Measurements from ENCODE around the gene SERPINB6.
"Not testable (repeated sequence)": the region's sequence is repeated elsewhere in the genome, so short reads cannot be mapped to it uniquely, and the experiment has no call there.

SERPINB6 gene

GRCh38 chr6:2971420-2972218 is at the start of gene SERPINB6:
TSS of gene SERPINB6 (minus strand) at chr6:2971567. CDS start at chr6:2959332, 12,235 bp downstream.
- ATAC-seq, result peak; percentile 47 to 50

- ATAC-seq, result no peak
Observed at GRCh38 chr6:3019749-3020320, 48.5 kb upstream of the SERPINB6 start.

DNA sequence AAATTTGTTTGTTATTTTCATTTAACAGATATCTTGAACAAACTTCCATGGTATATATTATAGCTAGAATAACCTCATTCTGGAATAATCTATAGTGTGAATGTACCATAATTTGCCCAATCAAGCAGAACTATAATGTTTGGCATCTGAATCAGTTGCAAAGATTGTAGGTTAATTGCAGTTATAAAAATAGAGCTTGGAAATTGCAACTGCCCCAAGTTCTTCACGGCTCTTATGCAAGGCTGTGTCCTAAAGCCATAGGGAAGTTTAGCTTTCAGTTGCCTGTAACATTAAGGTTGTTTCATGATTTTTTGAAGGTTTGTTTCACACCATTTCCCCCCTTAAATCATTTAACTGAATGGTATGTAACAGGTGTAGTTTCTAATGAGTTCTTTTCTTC is 47.7 kb upstream of the SERPINB6 start:
- ATAC-seq, result no peak

DNA sequence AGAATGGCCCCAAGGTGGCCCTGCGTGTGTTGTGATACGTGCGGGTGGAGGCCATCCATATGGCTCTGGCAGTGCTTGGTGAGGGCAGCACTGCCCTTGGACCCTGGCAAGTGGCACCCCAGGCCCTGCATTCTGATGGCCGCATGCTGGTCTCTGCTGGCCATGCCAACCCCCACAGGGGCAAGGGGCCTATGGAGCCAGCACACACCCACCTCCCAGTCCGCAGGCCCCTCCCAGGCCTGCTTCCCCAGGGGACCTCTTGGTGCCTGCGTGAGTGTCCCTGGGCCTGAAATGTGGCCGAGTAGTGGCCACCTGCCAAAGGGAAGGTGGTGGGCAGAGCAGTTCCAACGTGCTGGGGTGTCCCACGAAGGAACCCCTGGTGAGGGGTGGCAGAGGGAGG is 45.9 kb upstream of the SERPINB6 start:
- ATAC-seq, result no peak

GRCh38 chr6:3016473-3017280 is 45.3 kb upstream of the SERPINB6 start:
- ATAC-seq, result no peak

DNA sequence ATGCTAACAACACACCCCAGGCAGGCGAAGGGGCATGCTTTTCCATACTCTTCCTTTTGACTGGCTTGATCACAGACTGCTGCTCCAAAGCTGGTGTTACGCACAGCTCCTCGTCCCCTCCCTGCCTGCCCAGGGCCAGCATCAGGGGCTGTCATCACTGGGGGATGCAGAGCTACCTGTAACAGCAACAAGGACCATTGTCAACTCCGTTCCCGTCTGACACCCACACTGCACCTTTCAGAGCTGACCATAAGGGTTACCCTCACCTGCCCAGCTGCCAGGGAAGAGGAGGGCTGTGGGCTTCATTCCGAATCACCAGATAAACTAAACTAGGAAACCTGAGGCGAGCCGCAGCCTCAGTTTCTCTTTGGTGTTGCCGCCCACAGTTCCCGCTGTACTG is 43.8 kb upstream of the SERPINB6 start:
- no peak for ATAC-seq

GRCh38 chr6:3014675-3015066 is 43.3 kb upstream of the SERPINB6 start:
- ATAC-seq, result no peak

GRCh38 chr6:3013901-3014674 is 42.7 kb upstream of the SERPINB6 start:
- ATAC-seq, result no peak

- no peak for ATAC-seq
Observed at GRCh38 chr6:3013486-3013885, 42.1 kb upstream of the SERPINB6 start.

GRCh38 chr6:3011592-3011991 is 40.2 kb upstream of the SERPINB6 start:
- ATAC-seq, result no peak

DNA sequence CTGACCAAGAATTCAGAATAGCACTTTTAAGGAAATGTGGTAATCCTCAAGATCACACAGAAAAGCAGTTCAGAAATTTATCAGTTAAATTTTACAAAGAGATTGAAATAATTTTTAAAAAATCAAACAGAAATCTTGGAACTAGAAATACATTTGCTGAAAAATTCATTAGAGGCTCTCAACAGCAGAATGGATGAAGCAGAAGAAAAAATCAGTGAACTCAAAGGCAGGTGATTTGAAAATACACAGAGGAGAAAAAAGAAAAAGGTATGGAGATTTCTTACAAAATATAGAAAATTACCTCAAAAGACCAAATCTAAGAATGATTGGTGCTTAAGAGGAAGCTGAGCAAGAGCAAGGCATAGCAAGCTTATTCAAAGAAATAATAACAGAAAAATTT is 39.8 kb upstream of the SERPINB6 start:
- ATAC-seq, result no peak

GRCh38 chr6:3009930-3010329 is 38.6 kb upstream of the SERPINB6 start:
- no peak for ATAC-seq

DNA sequence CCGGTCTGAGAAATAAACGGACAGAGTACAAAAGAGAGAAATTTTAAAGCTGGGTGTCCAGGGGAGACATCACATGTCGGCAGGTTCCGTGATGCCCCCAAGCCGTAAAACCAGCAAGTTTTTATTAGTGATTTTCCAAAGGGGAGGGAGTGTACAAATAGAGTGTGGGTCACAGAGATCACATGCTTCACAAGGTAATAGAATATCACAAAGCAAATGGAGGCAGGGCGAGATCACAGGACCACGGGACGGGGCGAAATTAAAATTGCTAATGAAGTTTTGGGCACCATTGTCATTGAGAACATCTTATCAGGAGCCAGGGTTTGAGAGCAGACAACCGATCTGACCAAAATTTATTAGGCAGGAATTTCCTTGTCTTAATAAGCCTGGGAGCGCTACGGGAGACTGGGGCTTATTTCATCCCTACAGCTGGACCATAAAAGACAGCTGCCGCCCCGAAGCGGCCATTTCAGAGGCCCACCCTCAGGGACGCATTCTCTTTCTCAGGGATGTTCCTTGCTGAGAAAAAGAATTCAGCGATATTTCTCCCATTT is 37.4 kb upstream of the SERPINB6 start:
- ATAC-seq, result not testable (repeated sequence)

DNA sequence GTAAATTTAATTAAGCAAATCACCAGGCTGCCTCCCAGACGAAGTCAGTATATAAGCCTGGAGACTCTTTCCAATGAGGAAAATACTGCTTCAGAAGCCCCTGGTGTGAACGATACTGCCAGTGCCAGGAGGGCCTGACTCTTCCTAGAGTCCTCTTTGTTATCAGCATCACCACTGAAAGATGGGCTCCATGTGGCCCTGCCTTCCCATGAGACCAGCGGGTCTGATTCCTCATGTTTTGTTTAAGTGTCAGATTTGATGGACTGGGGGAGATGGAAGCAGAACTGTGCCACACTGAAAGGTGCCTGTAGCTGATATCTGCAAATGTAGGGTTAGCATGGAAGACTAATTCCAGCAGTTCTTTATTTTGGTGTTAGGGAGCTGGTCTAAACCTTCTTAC is 36.2 kb upstream of the SERPINB6 start:
- no peak for ATAC-seq

DNA sequence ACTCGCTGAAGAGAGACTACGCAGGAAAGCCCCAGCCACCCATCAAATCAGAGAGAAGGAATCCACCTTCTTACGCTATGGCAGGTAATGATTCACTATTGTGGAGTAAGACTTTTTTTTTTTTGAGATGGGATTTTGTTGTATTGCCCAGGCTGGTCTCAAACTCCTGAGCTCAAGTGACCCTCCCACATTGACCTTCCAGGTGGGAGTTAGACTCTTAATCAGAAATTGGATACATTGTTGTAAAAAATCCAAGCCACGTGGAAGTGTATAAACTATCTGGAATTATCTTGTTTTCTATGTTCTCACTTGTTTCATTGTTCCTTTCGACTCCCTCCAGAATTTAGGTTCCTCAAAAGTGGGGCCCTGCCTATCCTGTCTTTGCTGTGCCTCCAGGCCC is 35.1 kb upstream of the SERPINB6 start:
- no peak for ATAC-seq

GRCh38 chr6:3005874-3006273 is 34.5 kb upstream of the SERPINB6 start:
- no peak for ATAC-seq

GRCh38 chr6:3005077-3005476 is 33.7 kb upstream of the SERPINB6 start:
- ATAC-seq, result no peak

DNA sequence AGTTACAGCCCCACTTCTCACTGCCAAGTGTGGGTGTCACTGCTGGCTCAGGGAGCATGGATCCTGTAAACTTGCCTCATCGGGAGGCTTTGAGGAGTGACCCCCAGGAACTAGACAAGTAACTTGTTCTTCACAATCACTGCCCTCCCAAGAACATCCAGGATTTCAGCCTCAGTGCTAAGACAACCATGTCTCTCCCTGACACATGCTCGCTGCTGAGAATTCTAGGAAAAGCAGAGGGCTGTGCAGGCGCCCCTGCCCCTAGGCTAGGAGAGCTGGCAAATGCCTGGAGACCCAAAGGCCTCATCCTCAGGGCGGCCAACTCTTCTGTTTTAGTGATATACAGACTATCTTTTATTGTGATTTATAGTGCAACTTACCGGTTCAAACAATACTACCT is 31.9 kb upstream of the SERPINB6 start:
- ATAC-seq, result not testable (repeated sequence)

GRCh38 chr6:3001773-3002293 is 30.5 kb upstream of the SERPINB6 start:
- peak; percentile 26 to 39 for ATAC-seq

- ATAC-seq, result no peak
Observed at GRCh38 chr6:3001146-3001772, 29.9 kb upstream of the SERPINB6 start.

- ATAC-seq, result peak; percentile 75 to 77
Observed at GRCh38 chr6:2999618-3000557, 28.5 kb upstream of the SERPINB6 start, which contains the start of gene NQO2. TSS of gene NQO2 (plus strand) at chr6:2999894. CDS start at chr6:3006553, 6,659 bp downstream.
